ENCODE data around the gene BAIAP2. TPM values are rescaled to one million over a fixed set of nuclear protein-coding genes. Genes with fewer than 3 reads are reported as not detected.

The BAIAP2 gene
- total RNA-seq, 1 donor from 2014 or later: 48.7 TPM

GRCh38 chr17:81157848-81158687 lies 123.1 kb downstream of the BAIAP2 start:
- DNase-seq (ENCODE audit: low read depth) (no peak), FAIRE-seq (no peak)
- peaks cover 2% of the 10 kb centered on the region for H3K27me3 ChIP-seq (ENCODE audit: control insufficient read depth, insufficient read depth, low read length)

DNA sequence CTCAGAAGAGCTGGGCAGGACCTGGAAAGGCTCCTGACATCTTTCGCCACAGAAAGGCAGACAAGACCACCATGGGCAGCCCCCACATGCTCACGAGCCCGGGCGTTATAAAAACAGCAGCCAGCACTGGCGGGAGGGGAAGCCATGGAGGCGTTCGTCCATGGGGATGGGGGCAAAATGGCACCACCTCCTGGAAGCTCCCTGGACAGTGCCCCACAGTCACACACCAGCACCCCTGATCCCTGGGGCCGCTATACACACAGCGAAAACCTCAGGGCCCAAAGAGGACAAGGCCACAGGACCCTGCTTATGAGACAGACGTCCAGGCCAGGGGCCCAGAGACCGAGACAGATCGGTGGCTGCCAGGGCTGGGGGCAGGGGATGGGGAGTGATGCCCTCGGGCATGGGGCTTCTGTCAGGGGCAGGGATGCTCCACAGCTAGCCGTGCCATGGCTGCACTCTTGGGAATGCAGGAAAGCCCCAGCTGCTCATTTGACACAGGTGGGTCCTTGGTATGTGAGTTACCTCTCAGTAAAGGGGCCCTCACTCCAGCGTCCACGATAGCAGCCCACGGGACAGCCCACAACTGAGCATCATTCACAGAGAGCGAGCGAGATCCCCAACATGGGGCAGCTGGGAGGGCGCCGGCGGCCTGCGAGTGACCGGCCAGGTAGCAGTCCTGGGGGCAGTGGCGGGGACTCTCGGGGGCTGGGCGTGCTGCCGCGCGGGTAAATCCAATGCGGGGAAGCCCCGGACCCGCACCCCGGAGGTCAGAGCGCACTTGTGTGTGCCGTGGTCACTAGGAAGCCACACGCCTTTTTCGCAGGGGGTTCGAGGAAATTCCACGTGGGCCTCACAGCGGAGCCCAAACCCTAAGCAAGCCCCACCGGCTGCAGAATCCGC lies 124.0 kb downstream of the BAIAP2 start:
- H3K36me3 ChIP-seq (ENCODE audit: control insufficient read depth, insufficient read depth, low read length): no peaks in the 10 kb centered on the region
- no peak for DNase-seq (ENCODE audit: low read depth)
- peaks cover 2% of the 10 kb centered on the region for H3K27me3 ChIP-seq (ENCODE audit: control insufficient read depth, insufficient read depth, low read length)
- TF ChIP-seq CTCF (IDR thresholded peaks at IDR 0.05; ENCODE audit: insufficient read depth, low read length, severe bottlenecking): no peak
- no peak for FAIRE-seq
- no peak overlapping the region for H3K4me3 ChIP-seq (ENCODE audit: low read depth, low read length)

More at GRCh38 chr17:81157848-81158687, 123.1 kb downstream of the BAIAP2 start:
- Histone ChIP-seq H3K4me3 (ENCODE audit: low read depth, low read length) (no peak overlapping the region), H3K36me3 (ENCODE audit: control insufficient read depth, insufficient read depth, low read length) (no peaks in the 10 kb centered on the region)
- no peak for TF ChIP-seq CTCF (IDR thresholded peaks at IDR 0.05; ENCODE audit: insufficient read depth, low read length, severe bottlenecking)

DNA sequence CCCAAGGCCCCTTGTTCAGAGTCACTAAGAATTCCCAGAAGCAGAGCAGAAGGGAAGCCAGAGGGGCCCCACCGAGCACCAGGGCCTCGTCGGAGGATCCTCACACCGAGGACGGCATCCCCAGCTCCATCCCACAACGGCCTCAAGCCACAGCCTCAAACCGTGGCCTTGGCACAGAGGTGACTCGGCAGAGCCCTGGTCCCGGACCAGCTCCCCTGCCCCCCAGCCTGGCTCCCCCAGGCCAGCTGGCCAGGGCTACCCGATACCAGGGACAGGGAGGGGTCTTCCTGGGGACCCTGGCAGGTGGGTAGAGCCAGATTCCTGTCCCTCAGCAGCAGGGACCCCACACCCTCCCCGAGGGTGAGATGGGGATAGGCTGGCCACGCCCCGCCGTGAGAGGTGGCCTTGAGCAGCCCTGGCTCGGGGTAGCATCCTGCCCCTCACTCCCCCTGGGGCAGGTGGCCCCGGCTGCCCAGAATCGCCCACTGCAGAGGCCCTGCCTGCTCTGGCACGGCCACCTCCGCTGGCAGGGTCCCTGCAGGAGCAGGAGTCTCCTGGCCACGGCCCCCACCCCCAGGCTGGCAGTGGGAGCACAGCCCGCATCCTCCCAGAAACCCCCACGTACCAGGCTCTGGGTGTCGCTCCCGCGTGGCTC lies 124.8 kb downstream of the BAIAP2 start:
- no peaks in the 10 kb centered on the region for H3K36me3 ChIP-seq (ENCODE audit: control insufficient read depth, insufficient read depth, low read length)
- no peak for TF ChIP-seq CTCF (IDR thresholded peaks at IDR 0.05; ENCODE audit: insufficient read depth, low read length, severe bottlenecking)
- FAIRE-seq (no peak), DNase-seq (ENCODE audit: low read depth) (no peak)
- peaks cover 6% of the 10 kb centered on the region for H3K27me3 ChIP-seq (ENCODE audit: control insufficient read depth, insufficient read depth, low read length)
- no peak overlapping the region for H3K4me3 ChIP-seq (ENCODE audit: low read depth, low read length)

DNA sequence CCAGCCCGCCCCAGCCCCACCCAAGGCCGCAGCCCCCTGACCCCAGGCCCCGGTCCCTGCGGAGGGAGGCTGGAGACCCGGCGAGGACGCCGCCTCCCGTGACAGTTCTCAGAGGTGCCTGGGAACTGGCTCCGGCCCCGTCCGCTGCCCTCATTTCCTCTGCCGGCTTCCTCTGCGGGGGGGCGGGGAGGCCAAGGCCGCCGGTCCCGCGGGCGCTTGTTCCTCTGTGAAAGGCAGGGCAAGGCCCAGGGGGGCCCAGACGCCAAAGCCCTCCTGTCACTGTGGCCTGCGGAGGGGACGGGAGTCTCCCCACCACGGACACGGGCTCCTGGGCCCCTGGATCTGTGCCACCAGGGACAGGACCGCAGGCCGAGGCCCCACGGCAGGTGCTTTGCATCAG lies 125.4 kb downstream of the BAIAP2 start:
- Histone ChIP-seq H3K4me3 (ENCODE audit: low read depth, low read length) (no peak overlapping the region), H3K27me3 (ENCODE audit: control insufficient read depth, insufficient read depth, low read length) (peaks cover 12% of the 10 kb centered on the region), H3K36me3 (ENCODE audit: control insufficient read depth, insufficient read depth, low read length) (no peaks in the 10 kb centered on the region)
- no peak for FAIRE-seq
- no peak for DNase-seq (ENCODE audit: low read depth)
- no peak for TF ChIP-seq CTCF (IDR thresholded peaks at IDR 0.05; ENCODE audit: insufficient read depth, low read length, severe bottlenecking)

DNA sequence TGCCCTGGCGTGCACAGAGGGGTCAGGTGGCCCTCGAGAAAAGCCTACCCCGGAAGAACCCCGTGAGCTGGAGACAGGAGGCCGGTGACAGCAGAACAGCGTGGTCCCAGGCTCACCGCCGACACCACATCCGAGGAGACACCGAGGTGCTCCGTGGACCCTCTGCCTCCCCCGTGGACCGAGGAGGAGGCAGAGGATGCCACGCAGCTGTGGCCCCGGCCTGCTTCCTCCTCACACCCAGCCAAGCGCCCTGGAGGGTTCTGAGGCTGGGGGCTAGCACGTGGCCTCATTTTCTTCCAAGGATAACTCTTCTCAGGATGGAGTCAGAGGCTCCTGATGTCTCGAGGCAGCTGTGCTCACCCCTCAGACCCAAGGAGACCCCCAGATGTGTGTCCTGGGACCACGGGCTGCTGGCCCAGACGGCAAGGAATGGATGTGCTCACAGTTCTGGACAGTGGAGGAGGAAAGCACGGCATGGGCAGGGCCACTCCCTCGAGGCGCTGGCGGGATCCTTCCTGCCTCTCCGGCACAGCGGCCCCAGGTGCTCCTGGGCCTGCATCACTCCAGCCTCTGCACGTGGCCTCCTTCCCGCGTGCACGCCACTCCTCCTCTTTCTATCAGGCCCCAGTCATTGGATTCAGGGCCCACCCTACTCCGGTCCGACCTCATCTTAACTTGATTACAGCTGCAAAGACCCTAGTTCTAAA lies 125.9 kb downstream of the BAIAP2 start:
- DNase-seq (ENCODE audit: low read depth): no peak
- FAIRE-seq: no peak
- no peak for TF ChIP-seq CTCF (IDR thresholded peaks at IDR 0.05; ENCODE audit: insufficient read depth, low read length, severe bottlenecking)
- Histone ChIP-seq H3K27me3 (ENCODE audit: control insufficient read depth, insufficient read depth, low read length) (peaks cover 17% of the 10 kb centered on the region), H3K4me3 (ENCODE audit: low read depth, low read length) (no peak overlapping the region), H3K36me3 (ENCODE audit: control insufficient read depth, insufficient read depth, low read length) (no peaks in the 10 kb centered on the region)

All from bronchial epithelial cell (primary cell).